NB4 (cell line): ENCODE measurements around the gene MPHOSPH9.

Experiments used
- DNase-seq: peaks from one replicate; pipeline ENCODE4 v3.0.0; 2010; ENCODE audit warnings: low read depth
- H3K4me3 ChIP-seq: one replicate; pipeline ENCODE4 v1.5.1; 2011; ENCODE audit warnings: mild to moderate bottlenecking, low read depth, low read length, moderate library complexity
- MAX ChIP-seq: IDR thresholded peaks from 2 replicates; pipeline ENCODE4 v1.6.1; 2011; ENCODE audit warnings: low read depth, low read length
- MYC ChIP-seq: IDR thresholded peaks from 2 replicates; pipeline ENCODE4 v1.6.1; 2011; ENCODE audit warnings: low read depth, low read length
- POLR2A ChIP-seq: IDR thresholded peaks from 2 replicates; pipeline ENCODE4 v1.6.1; 2011; ENCODE audit warnings: mild to moderate bottlenecking; ENCODE audit not compliant: insufficient read length; ENCODE audit errors: extremely low read depth
- TF ChIP-seq, protein P1 (sequence below): IDR thresholded peaks from one replicate; pipeline ENCODE4 v1.5.1; 2012; ENCODE audit warnings: low read depth, low read length

The MPHOSPH9 gene

GRCh38 chr12:123233505-123234308 lies 766 bp upstream of the MPHOSPH9 start:
- peak; percentile 54 for DNase-seq
- no peak for TF ChIP-seq MYC
- TF ChIP-seq, protein P1, sequence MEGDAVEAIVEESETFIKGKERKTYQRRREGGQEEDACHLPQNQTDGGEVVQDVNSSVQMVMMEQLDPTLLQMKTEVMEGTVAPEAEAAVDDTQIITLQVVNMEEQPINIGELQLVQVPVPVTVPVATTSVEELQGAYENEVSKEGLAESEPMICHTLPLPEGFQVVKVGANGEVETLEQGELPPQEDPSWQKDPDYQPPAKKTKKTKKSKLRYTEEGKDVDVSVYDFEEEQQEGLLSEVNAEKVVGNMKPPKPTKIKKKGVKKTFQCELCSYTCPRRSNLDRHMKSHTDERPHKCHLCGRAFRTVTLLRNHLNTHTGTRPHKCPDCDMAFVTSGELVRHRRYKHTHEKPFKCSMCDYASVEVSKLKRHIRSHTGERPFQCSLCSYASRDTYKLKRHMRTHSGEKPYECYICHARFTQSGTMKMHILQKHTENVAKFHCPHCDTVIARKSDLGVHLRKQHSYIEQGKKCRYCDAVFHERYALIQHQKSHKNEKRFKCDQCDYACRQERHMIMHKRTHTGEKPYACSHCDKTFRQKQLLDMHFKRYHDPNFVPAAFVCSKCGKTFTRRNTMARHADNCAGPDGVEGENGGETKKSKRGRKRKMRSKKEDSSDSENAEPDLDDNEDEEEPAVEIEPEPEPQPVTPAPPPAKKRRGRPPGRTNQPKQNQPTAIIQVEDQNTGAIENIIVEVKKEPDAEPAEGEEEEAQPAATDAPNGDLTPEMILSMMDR: no peak
- TF ChIP-seq MAX: no peak
- no peak for TF ChIP-seq POLR2A
- peak overlapping the region; percentile 97 for H3K4me3 ChIP-seq

DNA sequence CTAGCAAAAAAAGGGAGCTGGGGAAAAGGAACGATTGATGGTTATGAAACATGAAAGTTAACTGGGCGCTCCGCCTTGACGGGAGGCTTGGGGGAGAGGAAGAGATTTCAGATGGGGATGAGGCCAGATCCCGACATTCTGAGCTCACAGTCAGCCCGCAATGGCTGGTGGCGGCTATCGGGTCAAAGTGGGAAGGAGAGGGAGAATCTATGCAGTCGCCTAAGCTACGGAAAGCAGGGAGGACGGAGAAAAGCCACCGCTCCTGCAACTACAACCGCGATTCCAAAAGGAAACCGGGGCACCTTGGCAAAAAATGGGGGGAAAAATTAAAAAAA lies 502 bp downstream of the MPHOSPH9 start:
- peak overlapping the region; percentile 78 for H3K4me3 ChIP-seq
- DNase-seq: no peak
- TF ChIP-seq POLR2A: no peak
- TF ChIP-seq MAX: no peak
- TF ChIP-seq, protein P1: no peak
- no peak for TF ChIP-seq MYC

- peak overlapping the region; percentile 78 for H3K4me3 ChIP-seq
- no peak for TF ChIP-seq MAX
- no peak for TF ChIP-seq MYC
- TF ChIP-seq POLR2A: no peak
- TF ChIP-seq, protein P1: no peak
- DNase-seq: peak; percentile 21
Measured at GRCh38 chr12:123231931-123232330, 1.0 kb downstream of the MPHOSPH9 start.

DNA sequence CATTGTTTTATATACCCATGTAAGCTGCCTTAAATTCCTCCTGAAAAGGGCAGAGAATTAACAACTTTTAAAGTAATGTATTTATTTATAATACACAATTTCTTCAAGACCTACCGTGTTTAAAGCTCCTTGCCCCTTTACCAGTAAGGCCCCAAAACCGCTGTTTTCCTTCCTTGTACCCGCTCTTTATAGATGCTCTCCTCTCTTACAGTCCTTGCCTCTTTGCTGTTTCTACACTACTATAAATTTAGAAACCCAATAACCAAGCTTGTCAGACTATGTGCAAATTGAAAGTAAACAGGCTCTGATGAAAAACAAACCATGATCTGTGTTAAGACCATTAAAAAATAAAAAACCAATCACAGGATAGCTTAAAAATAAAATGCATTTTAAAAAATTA lies 3.9 kb downstream of the MPHOSPH9 start:
- TF ChIP-seq POLR2A (no peak), MYC (no peak), MAX (no peak)
- TF ChIP-seq, protein P1: no peak
- peak overlapping the region; percentile 29 for H3K4me3 ChIP-seq
- DNase-seq: no peak

DNA sequence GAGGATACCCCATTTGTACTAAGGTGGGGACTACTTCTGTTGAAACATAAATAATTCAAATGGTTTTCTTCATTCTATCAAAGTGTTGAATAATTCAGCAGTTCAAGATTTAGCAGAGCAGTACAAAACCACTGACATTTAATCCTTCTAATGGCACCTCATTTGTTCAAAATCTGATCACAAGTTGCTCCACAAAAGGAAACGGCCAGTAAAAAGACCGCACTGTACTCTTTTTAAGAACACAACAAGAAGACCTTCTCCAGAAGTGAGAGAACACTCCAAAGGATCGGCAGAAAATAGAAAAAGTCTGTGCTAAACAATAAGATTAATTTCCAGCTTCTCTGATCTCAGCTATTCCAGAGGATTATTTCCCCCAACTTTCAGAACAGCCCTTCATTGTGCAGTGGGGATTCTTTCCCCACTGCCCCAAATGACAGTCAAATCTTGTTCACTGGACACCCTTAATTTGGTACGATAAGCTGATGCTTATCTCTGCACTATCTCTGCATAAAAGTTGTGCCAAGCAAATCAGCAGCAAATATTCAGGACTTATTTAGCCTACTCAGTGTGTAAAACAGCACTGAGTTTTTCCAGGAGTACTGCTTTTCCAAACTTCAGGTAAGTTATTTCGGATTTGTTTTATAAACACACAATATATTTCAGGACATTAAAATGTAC lies 5.2 kb downstream of the MPHOSPH9 start:
- TF ChIP-seq, protein P1: no peak
- TF ChIP-seq MYC (no peak), MAX (no peak), POLR2A (no peak)
- DNase-seq: no peak
- H3K4me3 ChIP-seq: peak overlapping the region; percentile 6
